Spleen (tissue), 10 donors: Measurements from ENCODE around the gene ELOVL4. TPM values are rescaled to one million over a fixed set of nuclear protein-coding genes. Genes with fewer than 3 reads are reported as not detected.

Source experiments
- polyA plus RNA-seq, 3 donors: library from polyadenylated mRNA; stranded (reverse); fragments of 200-250 nt; gene quantifications; one replicate each; pipeline ENCODE4 v1.2.1, GENCODE V29; 2013
- total RNA-seq, 7 donors: library from RNA; depleted of rRNA in 3 of 7; stranded (reverse); fragments of >200 nt in 3 of 7; fragmentation: NEBNext Ultra II Directional in 4 of 7; extraction: Animal tissue kit (Norgen Biotek cat#: 25700) in 4 of 7; gene quantifications; one replicate each; pipeline versions ENCODE4 v1.1.0 to v1.2.1, GENCODE V29; 2016 to 2021
- donor health status: healthy with polysubstance abuse.
- donor health status: DM: no; HTN: no; CAD: no; lungs with moderate emphysema.
- donor health status: DM: no; HTN: no; CAD: no.
- donor health status: Bipolar disorder and iron deficiency.
- donor health status: healthy.
- donor health status: DM: no; HTN: no; CAD: no.
- donor health status: DM: yes; HTN: yes; CAD: no.

Gene ELOVL4
- total and polyA plus RNA-seq, 10 donors = 0.17 to 0.77 (median 0.25) TPM

Other genes starting within 250 kb of the ELOVL4 start
- gene TTK, start 57.1 kb upstream of the ELOVL4 start, total RNA-seq = 1 to 10 TPM; 1.5 to 5.9 (median 2.6) TPM
- gene TTK, start 57.1 kb upstream of the ELOVL4 start, polyA plus RNA-seq = 1 to 10 TPM in 2 of 3 donors, under 1 TPM in 1; 0.74 to 2.8 (median 1.2) TPM
- 10 to 100 TPM in 6 of 7 donors, 1 to 10 TPM in 1; 9.8 to 16.4 (median 11.3) TPM for gene BCKDHB, start 159.1 kb upstream of the ELOVL4 start, total RNA-seq
- 1 to 10 TPM; 6.3 to 7.9 (median 7.2) TPM for gene BCKDHB, start 159.1 kb upstream of the ELOVL4 start, polyA plus RNA-seq